A549 (cell line): ENCODE results near the gene PIK3R4.

ENCODE experiments used
- ESRRA ChIP-seq: fragments of 150-350 bp; IDR thresholded peaks from 2 replicates; pipeline ENCODE4 v1.6.1; 2014; ENCODE audit warnings: mild to moderate bottlenecking, low read length, borderline replicate concordance
- JUNB ChIP-seq: fragments of >200 bp; sonication (Bioruptor Twin); formaldehyde crosslinking; IDR thresholded peaks from 2 replicates; pipeline ENCODE4 v1.6.1; 2016
- MAZ ChIP-seq: fragments of 150-350 bp; IDR thresholded peaks from 2 replicates; pipeline ENCODE4 v1.6.1; 2014; ENCODE audit warnings: antibody characterized with exemption, low read depth, low read length, borderline replicate concordance
- PBX3 ChIP-seq: IDR thresholded peaks from 2 replicates; pipeline ENCODE4 v1.6.1; 2012
- POLR2A ChIP-seq: IDR thresholded peaks from 2 replicates; pipeline ENCODE4 v1.6.1; 2012; ENCODE audit warnings: mild to moderate bottlenecking, low read length
- RAD21 ChIP-seq, 2 experiments: fragments of >200 bp in 1 of 2; sonication (Bioruptor Twin) in 1 of 2; formaldehyde crosslinking in 1 of 2; IDR thresholded peaks in 1 of 2; conservative IDR thresholded peaks in 1 of 2; 2 replicates in 1 of 2; 3 replicates in 1 of 2; pipeline ENCODE4 v1.6.1; 2012 to 2018; ENCODE audit warnings: inconsistent platforms in 1 of 2
- RARB ChIP-seq: fragments of 250-450 bp; sonication (Bioruptor Pico); IDR thresholded peaks from 2 replicates; pipeline ENCODE4 v1.8.0; 2021; ENCODE audit warnings: mild to moderate bottlenecking, moderate library complexity
- RCOR1 ChIP-seq: fragments of 150-350 bp; IDR thresholded peaks from 2 replicates; pipeline ENCODE4 v1.6.1; 2014; ENCODE audit warnings: antibody characterized with exemption, low read length, low read depth
- RFX5 ChIP-seq: fragments of 450-650 bp; IDR thresholded peaks from 2 replicates; pipeline ENCODE4 v1.7.1; 2014; ENCODE audit warnings: antibody characterized with exemption, mild to moderate bottlenecking, moderate library complexity
- RNF2 ChIP-seq: fragments of 200-600 bp; sonication (generic); IDR thresholded peaks from 2 replicates; pipeline ENCODE4 v1.6.1; 2016; ENCODE audit warnings: low read depth, mild to moderate bottlenecking, antibody characterized with exemption, moderate library complexity, borderline replicate concordance
- USF2 ChIP-seq: fragments of 450-650 bp; IDR thresholded peaks from 2 replicates; pipeline ENCODE4 v1.6.1; 2014; ENCODE audit warnings: antibody characterized with exemption
- TF ChIP-seq, protein P1 (sequence below): fragments of >200 bp; sonication (Bioruptor Twin); formaldehyde crosslinking; IDR thresholded peaks from 3 replicates; pipeline ENCODE4 v1.5.1; 2016
- TF ChIP-seq, protein P2 (sequence below): IDR thresholded peaks from 2 replicates; pipeline ENCODE4 v1.6.1; 2012

- TF ChIP-seq POLR2A (no peak), PBX3 (no peak), USF2 (no peak), RNF2 (no peak), MAZ (no peak), RFX5 (no peak), JUNB (no peak), RAD21 (conservative IDR thresholded peaks at IDR 0.05 in 1 of 2, IDR thresholded peaks at IDR 0.05 in 1 of 2) (no peak), RARB (CRISPR knock-in tag) (no peak), ESRRA (no peak), RCOR1 (no peak)
- TF ChIP-seq, protein P1, sequence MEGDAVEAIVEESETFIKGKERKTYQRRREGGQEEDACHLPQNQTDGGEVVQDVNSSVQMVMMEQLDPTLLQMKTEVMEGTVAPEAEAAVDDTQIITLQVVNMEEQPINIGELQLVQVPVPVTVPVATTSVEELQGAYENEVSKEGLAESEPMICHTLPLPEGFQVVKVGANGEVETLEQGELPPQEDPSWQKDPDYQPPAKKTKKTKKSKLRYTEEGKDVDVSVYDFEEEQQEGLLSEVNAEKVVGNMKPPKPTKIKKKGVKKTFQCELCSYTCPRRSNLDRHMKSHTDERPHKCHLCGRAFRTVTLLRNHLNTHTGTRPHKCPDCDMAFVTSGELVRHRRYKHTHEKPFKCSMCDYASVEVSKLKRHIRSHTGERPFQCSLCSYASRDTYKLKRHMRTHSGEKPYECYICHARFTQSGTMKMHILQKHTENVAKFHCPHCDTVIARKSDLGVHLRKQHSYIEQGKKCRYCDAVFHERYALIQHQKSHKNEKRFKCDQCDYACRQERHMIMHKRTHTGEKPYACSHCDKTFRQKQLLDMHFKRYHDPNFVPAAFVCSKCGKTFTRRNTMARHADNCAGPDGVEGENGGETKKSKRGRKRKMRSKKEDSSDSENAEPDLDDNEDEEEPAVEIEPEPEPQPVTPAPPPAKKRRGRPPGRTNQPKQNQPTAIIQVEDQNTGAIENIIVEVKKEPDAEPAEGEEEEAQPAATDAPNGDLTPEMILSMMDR = no peak
- TF ChIP-seq, protein P2, sequence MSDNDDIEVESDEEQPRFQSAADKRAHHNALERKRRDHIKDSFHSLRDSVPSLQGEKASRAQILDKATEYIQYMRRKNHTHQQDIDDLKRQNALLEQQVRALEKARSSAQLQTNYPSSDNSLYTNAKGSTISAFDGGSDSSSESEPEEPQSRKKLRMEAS = no peak
Measured at GRCh38 chr3:130787422-130788068, 40.9 kb upstream of the PIK3R4 start.
